ENCODE measurements around the gene ICAM2. TPM values are rescaled to one million over a fixed set of nuclear protein-coding genes. Genes with fewer than 3 reads are reported as not detected.

ICAM2 gene
- total RNA-seq, 4 donors from 2014 or later, result 39.7 to 82.4 (median 56.3) TPM

DNA sequence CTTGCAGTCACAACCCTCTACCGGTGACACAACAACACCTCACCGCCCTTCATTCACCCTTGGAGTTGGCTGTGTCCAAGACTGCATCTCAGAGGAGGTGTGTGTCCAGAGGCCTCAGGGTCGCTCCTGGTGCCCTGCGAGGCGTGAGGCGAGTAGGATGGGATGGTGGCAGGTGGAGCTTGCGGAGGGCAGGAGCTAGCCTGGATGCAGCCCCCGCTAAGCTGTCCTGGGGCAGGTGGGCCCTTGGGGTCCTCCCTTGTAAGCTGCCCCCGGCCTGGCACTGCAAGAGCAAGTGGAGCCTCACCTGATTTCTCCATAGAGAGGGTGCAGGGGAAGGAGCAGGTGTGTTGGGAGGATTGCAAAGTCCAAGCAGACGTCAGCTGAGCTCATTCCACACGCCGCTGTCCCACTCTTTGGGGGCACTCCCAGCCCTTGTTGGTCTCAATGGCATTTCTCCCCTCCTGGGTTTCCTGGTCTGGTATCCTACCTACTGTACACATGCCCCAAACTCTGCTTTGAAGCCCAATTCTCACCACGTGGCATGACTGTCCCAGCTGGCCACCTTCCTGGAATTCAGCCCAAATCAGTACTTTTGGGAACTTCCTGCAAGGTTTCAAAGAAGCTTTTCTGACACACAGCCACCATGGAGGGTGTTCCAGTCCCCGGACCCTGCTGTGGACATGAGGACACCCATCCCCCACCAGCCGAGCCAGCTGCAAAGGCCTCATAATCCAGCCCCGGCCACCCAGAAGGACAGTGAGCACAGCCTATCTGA, 18.1 kb upstream of the ICAM2 start:
- intact Hi-C loops (cut with DNase I; ENCODE audit: low total_unique reads), result no loop called here
- in situ Hi-C loops (cut with MboI; ENCODE audit: low sequenced_read_pairs in 4 of 4), result loop anchor here in 2 of 4 donors (10.0 to 25.0 kb wide), 2 partner anchors 96 to 249 kb away; partner anchors contain the start of gene ERN1 (in 1 of the 2)
- H3K36me3 ChIP-seq, result peaks cover 0 to 2% of the 10 kb centered on the region in 2 donors

DNA sequence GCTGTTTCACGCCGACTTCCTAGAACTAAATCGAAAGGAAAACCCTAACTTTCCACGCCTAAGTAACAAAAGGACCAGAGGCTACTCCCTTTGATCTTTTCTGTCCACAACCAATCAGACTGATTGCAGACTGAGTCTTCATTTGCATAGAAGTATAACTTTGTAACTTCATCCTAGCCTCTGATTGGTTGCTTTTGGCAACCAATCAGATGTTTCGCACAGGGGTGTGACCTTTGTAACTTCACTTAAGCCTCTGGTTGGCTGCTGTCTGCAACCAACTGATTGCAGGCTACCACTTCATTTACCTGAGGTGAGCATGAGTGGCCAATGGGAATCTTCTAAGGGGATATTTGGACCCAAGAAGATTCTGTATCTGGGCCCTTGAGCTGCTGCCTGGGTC, 17.4 kb upstream of the ICAM2 start:
- intact Hi-C loops (cut with DNase I; ENCODE audit: low total_unique reads), result no loop called here
- Histone ChIP-seq H3K27ac (no peak overlapping the region), H3K9me3 (no peaks in the 10 kb centered on the region), H3K36me3 (no peaks in the 10 kb centered on the region), H3K4me3 (no peak overlapping the region), H3K27me3 (no peaks in the 10 kb centered on the region), H3K4me1 (no peaks in the 10 kb centered on the region)
- in situ Hi-C loops (cut with MboI; ENCODE audit: low sequenced_read_pairs in 4 of 4), result loop anchor here in 2 of 4 donors (10.0 to 25.0 kb wide), 2 partner anchors 97 to 249 kb away; partner anchors contain the start of gene ERN1 (in 1 of the 2)
- TF ChIP-seq POLR2A (IDR thresholded peaks at IDR 0.05) (no peak), CTCF (IDR thresholded peaks at IDR 0.05 in 4 of 5, conservative IDR thresholded peaks at IDR 0.05 in 1 of 5) (no peak)
- DNase-seq (no peak), ATAC-seq (no peak)

More for the DNA sequence above, 18.1 kb upstream of the ICAM2 start:
- no peak for TF ChIP-seq POLR2A (IDR thresholded peaks at IDR 0.05)
- no peak for TF ChIP-seq CTCF (IDR thresholded peaks at IDR 0.05 in 4 of 5, conservative IDR thresholded peaks at IDR 0.05 in 1 of 5)
- Histone ChIP-seq H3K4me3 (no peak overlapping the region), H3K9me3 (no peaks in the 10 kb centered on the region), H3K27ac (no peak overlapping the region), H3K27me3 (no peaks in the 10 kb centered on the region), H3K4me1 (no peaks in the 10 kb centered on the region)
- ATAC-seq (no peak), DNase-seq (no peak)

- DNase-seq, result no peak
- Histone ChIP-seq H3K27me3 (no peaks in the 10 kb centered on the region), H3K9me3 (no peaks in the 10 kb centered on the region), H3K36me3 (no peaks in the 10 kb centered on the region), H3K4me3 (no peak overlapping the region), H3K27ac (no peak overlapping the region), H3K4me1 (no peaks in the 10 kb centered on the region)
- in situ Hi-C loops (cut with MboI; ENCODE audit: low sequenced_read_pairs in 4 of 4) (loop anchor here in 2 of 4 donors (10.0 to 25.0 kb wide), 2 partner anchors 98 to 250 kb away; partner anchors contain the start of gene ERN1 (in 1 of the 2)), intact Hi-C loops (cut with DNase I; ENCODE audit: low total_unique reads) (no loop called here)
- TF ChIP-seq CTCF (IDR thresholded peaks at IDR 0.05 in 4 of 5, conservative IDR thresholded peaks at IDR 0.05 in 1 of 5) (no peak), POLR2A (IDR thresholded peaks at IDR 0.05) (no peak)
- ATAC-seq, result no peak
Observed at GRCh38 chr17:64037180-64037579, 16.7 kb upstream of the ICAM2 start.

GRCh38 chr17:64036198-64036922, 15.9 kb upstream of the ICAM2 start:
- intact Hi-C loops (cut with DNase I; ENCODE audit: low total_unique reads) (no loop called here), in situ Hi-C loops (cut with MboI; ENCODE audit: low sequenced_read_pairs in 4 of 4) (loop anchor here in 2 of 4 donors (10.0 to 25.0 kb wide), 2 partner anchors 98 to 251 kb away; partner anchors contain the start of gene ERN1 (in 1 of the 2))

More at GRCh38 chr17:64036198-64036922, 15.9 kb upstream of the ICAM2 start:
- ATAC-seq, result no peak
- Histone ChIP-seq H3K27me3 (no peaks in the 10 kb centered on the region), H3K27ac (no peak overlapping the region), H3K4me3 (no peak overlapping the region), H3K4me1 (no peaks in the 10 kb centered on the region), H3K9me3 (no peaks in the 10 kb centered on the region), H3K36me3 (no peaks in the 10 kb centered on the region)
- no peak for DNase-seq
- TF ChIP-seq POLR2A (IDR thresholded peaks at IDR 0.05), result no peak
- TF ChIP-seq CTCF (IDR thresholded peaks at IDR 0.05 in 4 of 5, conservative IDR thresholded peaks at IDR 0.05 in 1 of 5), result no peak
